Osteocyte (in vitro differentiated cells): ENCODE results near the gene MIOX. TPM values are rescaled to one million over a fixed set of nuclear protein-coding genes. Genes with fewer than 3 reads are reported as not detected.

Experiments
- DNase-seq: peaks from one replicate; pipeline ENCODE4 v3.0.0; 2021; ENCODE audit warnings: mixed read lengths; ENCODE audit not compliant: unreplicated experiment; ENCODE audit errors: extremely low spot score
- H3K27ac Mint-ChIP-seq: one replicate; pipeline ENCODE4 v1.8.0; 2021; ENCODE audit warnings: mild to moderate bottlenecking, mixed read lengths; ENCODE audit not compliant: unreplicated experiment
- H3K27me3 Mint-ChIP-seq: one replicate; pipeline ENCODE4 v1.8.0; 2021; ENCODE audit warnings: mixed read lengths; ENCODE audit not compliant: unreplicated experiment
- H3K36me3 Mint-ChIP-seq: one replicate; pipeline ENCODE4 v1.8.0; 2021; ENCODE audit warnings: mixed read lengths; ENCODE audit not compliant: unreplicated experiment
- H3K4me1 Mint-ChIP-seq: one replicate; pipeline ENCODE4 v1.8.0; 2021; ENCODE audit warnings: mixed read lengths; ENCODE audit not compliant: unreplicated experiment
- H3K4me3 Mint-ChIP-seq: one replicate; pipeline ENCODE4 v1.8.0; 2021; ENCODE audit warnings: mild to moderate bottlenecking, moderate library complexity, mixed read lengths; ENCODE audit not compliant: unreplicated experiment
- H3K9me3 Mint-ChIP-seq: one replicate; pipeline ENCODE4 v1.8.0; 2021; ENCODE audit warnings: mixed read lengths; ENCODE audit not compliant: unreplicated experiment
- CTCF ChIP-seq: fragments of 200-600 bp; sonication (generic); IDR thresholded peaks from 2 replicates; pipeline ENCODE4 v1.5.0; 2021; ENCODE audit warnings: antibody characterized with exemption, mild to moderate bottlenecking, moderate library complexity
- total RNA-seq: library from RNA; stranded (reverse); gene quantifications from 2 replicates; pipeline ENCODE4 v1.2.1, GENCODE V29; 2021

Gene MIOX
- total RNA-seq, 1 donor from 2014 or later, result 1.5 TPM

GRCh38 chr22:50520826-50521453 lies 34.3 kb downstream of the MIOX start:
- H3K9me3 Mint-ChIP-seq, result no peaks in the 10 kb centered on the region
- H3K36me3 Mint-ChIP-seq, result peaks cover 12% of the 10 kb centered on the region
- TF ChIP-seq CTCF, result no peak
- no peak for DNase-seq
- H3K4me3 Mint-ChIP-seq, result no peak overlapping the region
- no peaks in the 10 kb centered on the region for H3K27me3 Mint-ChIP-seq
- peaks cover 10% of the 10 kb centered on the region for H3K4me1 Mint-ChIP-seq
- H3K27ac Mint-ChIP-seq, result no peak overlapping the region

GRCh38 chr22:50521710-50522109 lies 35.1 kb downstream of the MIOX start:
- Mint-ChIP-seq H3K36me3 (peaks cover 12% of the 10 kb centered on the region), H3K4me3 (no peak overlapping the region), H3K27me3 (no peaks in the 10 kb centered on the region), H3K4me1 (peaks cover 12% of the 10 kb centered on the region), H3K9me3 (no peaks in the 10 kb centered on the region), H3K27ac (no peak overlapping the region)
- TF ChIP-seq CTCF, result no peak
- DNase-seq, result no peak

GRCh38 chr22:50522208-50522805 lies 35.6 kb downstream of the MIOX start:
- Mint-ChIP-seq H3K4me1 (peaks cover 18% of the 10 kb centered on the region), H3K4me3 (no peak overlapping the region), H3K27me3 (no peaks in the 10 kb centered on the region), H3K36me3 (peaks cover 12% of the 10 kb centered on the region), H3K9me3 (no peaks in the 10 kb centered on the region), H3K27ac (no peak overlapping the region)
- DNase-seq, result no peak
- TF ChIP-seq CTCF, result no peak

GRCh38 chr22:50522806-50523438 lies 36.3 kb downstream of the MIOX start:
- H3K4me3 Mint-ChIP-seq, result peak overlapping the region; percentile 20
- H3K27me3 Mint-ChIP-seq, result no peaks in the 10 kb centered on the region
- peaks cover 24% of the 10 kb centered on the region for H3K4me1 Mint-ChIP-seq
- peaks cover 9% of the 10 kb centered on the region for H3K36me3 Mint-ChIP-seq
- no peak overlapping the region for H3K27ac Mint-ChIP-seq
- H3K9me3 Mint-ChIP-seq, result no peaks in the 10 kb centered on the region
- no peak for TF ChIP-seq CTCF
- DNase-seq, result no peak

GRCh38 chr22:50523458-50523805 lies 36.8 kb downstream of the MIOX start:
- DNase-seq, result no peak
- no peaks in the 10 kb centered on the region for H3K27me3 Mint-ChIP-seq
- no peak for TF ChIP-seq CTCF
- H3K36me3 Mint-ChIP-seq, result peaks cover 9% of the 10 kb centered on the region
- peaks cover 24% of the 10 kb centered on the region for H3K4me1 Mint-ChIP-seq
- no peak overlapping the region for H3K27ac Mint-ChIP-seq
- peak overlapping the region; percentile 20 for H3K4me3 Mint-ChIP-seq
- H3K9me3 Mint-ChIP-seq, result no peaks in the 10 kb centered on the region
